Esophagus mucosa (tissue), 1 donor: ENCODE results near the gene CXorf38. TPM values are rescaled to one million over a fixed set of nuclear protein-coding genes. Genes with fewer than 3 reads are reported as not detected.

Source experiments
- ATAC-seq: fragments of 200-7000 bp; cut with Tn5 transposase; one replicate; pipeline ENCODE4 v1.9.1; 2020
- total RNA-seq: library from RNA; stranded (reverse); gene quantifications from one replicate; pipeline ENCODE4 v1.2.4, GENCODE V29; 2023
- donor health status: DM: yes; HTN: yes; CAD: no.

The CXorf38 gene, protein sequence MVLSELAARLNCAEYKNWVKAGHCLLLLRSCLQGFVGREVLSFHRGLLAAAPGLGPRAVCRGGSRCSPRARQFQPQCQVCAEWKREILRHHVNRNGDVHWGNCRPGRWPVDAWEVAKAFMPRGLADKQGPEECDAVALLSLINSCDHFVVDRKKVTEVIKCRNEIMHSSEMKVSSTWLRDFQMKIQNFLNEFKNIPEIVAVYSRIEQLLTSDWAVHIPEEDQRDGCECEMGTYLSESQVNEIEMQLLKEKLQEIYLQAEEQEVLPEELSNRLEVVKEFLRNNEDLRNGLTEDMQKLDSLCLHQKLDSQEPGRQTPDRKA
- total RNA-seq: 6.0 TPM

DNA sequence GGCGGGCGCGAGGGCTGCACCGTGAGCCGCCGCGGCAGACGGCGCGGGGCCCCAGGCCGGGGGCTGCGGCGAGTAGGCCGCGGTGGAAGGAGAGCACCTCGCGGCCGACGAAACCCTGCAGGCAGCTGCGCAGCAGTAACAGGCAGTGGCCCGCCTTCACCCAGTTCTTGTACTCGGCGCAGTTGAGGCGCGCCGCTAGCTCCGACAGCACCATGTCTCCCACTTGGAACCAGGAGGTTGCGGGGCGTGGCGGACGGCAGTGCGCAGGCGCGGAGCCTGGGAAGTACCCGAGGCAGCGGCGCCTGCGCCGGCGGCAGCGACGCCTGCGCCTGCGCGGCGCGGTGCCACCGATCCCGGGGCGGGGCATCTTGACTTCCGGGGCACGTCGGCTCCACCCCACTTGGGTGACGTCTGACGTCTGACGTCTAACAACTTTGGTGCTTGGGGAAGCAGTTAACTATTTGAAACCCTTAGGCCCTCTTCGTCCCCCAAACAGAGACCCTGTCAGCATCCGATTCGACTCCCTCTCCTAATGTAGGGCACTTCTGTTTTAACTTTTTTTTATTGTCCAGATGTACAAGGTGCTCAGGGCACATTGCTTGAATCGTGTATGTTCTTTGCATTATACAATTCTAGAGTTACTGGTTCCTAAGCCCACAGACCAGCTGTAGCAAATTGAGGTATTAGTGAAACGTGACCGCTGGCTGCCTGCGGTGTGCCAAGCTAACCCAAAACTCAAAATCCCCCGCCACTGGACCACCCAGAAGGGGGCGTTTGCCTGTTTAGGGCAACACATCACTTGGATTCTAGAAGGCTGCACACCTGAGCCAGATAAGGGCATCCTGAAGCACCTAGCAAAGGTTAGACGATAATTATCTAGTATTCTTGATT is at the start of gene CXorf38:
Gene CXorf38, minus strand, starts transcription at position 255 of the 891 bp plus-strand sequence. Its CDS starts 41 bp downstream, at position 214.
- peak; percentile 92 for ATAC-seq

GRCh38 chrX:40694802-40695201 is 47.4 kb upstream of the CXorf38 start:
- peak; percentile 58 for ATAC-seq

DNA sequence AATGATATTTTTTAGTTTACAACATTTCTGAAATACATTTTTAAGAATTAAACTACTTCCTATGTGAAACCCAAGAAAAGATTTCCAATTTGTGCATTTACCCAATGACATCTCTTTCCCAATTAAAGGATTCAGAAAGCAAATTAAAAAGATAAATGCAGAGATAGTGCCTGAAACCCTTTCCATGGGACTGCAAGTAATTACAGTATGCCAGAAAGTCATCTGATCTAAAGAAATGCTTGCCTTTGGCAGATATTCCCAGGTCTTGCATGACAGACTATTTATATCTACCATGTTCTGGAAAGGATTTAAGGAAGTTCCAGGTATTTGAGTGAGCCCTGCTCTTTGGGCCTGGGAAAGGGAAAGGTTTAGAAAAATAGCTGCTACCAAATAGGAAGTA is 41.6 kb upstream of the CXorf38 start:
- no peak for ATAC-seq

DNA sequence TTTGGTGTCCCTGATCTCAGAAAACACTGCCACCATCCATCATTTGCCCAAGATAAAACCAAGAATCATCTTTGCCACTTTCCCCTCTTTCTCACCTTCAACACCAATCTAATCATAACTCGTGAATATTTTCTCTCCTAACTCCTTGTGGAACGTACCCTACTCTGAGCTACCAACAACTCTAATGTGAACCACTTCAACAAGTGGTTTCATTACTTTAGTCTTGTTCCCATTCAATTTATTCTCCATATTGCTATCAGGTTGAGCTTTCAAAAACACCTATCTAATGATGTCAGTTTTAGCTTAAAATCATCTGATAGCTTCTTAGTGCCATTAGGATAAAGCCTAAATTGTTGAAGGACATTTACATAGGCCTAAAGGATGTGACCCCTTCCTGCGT is 39.8 kb upstream of the CXorf38 start:
- no peak for ATAC-seq

GRCh38 chrX:40685362-40685918 is 38.1 kb upstream of the CXorf38 start:
- ATAC-seq: no peak

DNA sequence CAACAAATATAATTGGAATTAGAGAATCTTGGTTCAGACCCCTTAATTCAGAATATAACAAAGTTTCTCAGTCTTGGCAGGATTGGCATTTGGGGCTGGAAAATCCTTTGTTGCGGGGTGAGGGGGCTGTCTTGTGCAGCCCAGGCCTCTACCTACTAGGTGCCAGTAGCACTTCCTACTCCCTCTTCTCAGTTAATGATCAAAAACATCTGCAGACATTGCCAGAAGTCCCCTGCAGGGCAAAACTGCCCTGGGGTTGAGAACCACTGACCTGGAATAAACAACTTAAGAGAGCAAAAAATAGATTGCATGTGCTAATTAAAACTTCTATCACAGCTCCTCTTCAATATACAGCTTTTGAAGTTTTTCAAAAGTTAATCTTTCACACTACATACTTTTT is 36.7 kb upstream of the CXorf38 start:
- no peak for ATAC-seq

DNA sequence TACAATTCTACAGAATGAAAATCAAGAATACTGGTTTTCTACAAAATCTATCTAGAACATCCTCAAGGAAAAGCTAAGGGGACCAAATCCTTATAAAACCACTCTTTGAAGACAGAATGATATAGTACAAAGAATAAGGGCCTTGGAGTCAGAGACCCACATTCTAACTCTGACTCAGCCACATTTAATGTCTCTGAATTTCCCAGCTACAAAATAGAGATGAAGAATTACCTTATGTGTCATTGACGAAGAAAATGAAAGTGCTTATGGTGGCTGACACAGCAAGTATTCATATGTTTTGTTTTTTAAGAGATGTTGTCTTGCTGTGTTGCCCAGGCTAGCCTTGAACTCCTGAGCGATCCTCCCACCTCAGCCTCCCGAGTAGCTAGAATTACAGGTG is 35.9 kb upstream of the CXorf38 start:
- ATAC-seq: no peak

- no peak for ATAC-seq
Observed at GRCh38 chrX:40671126-40671525, 23.8 kb upstream of the CXorf38 start.

DNA sequence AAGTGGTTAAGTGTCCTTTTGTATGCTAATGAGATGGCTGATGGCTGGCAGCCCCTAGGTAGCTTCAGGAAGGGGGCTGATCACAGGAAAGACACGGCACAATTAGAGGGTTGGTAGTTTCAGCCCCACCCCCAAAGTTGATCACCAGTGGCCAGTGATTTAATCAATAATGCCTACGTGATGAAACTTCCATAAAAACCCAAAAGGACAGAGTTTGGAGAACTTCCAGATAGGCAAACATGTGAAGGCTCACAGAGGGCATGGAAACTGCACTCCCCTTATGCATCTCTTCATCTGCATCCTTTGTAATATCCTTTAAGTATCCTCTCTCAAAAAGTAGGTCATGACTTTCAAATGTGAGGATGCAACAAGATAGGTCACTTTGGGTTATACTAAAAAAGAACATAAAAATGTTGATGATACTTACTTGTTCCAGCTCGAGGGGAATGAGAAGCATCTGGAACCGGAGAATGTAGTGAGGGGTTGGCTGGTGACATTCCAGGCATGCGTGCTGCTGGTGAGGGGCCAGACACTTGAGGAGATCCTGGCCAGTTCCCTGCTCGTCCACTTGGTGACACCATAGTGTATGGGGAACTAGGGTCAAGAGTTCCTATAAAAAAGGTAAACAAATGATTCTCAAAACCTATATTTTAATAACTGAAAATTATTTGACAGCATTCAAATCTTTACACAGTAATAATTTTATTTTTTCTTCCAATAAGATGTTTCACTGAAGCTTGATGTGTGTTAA is 16.7 kb upstream of the CXorf38 start:
- ATAC-seq: no peak

DNA sequence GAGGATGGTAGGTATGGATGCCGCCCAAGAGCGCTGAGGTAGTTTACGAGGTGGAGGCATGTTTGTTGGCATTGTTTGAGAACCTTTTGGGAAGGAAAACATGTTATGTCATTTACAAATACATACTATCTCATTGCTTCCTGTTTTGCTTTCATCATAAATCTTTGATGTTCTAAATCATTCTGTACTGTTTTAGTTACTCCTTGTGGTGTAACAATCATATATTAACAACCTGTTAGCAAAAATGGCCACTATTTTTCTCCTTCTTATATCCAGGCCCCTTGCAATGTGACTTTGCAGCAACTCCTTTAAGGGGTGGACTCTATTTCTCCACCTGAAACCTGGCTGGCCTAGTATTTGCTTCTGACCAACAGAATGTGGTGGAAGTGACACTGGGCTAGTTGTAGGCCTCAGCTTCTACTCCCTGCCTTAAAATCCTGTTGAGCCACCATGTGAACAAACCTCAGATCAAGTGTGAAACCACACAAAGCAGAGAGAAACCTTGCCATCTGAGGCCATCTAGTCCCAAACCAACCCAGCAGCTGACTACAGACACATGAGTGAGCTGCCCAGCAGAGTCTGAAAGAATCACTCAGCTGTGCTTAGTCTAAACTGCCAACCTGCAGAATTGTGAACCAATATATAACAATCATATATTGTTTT is 15.8 kb upstream of the CXorf38 start:
- ATAC-seq: no peak

- no peak for ATAC-seq
Observed at GRCh38 chrX:40661489-40661888, 14.1 kb upstream of the CXorf38 start.

GRCh38 chrX:40660381-40660780 is 13.0 kb upstream of the CXorf38 start:
- no peak for ATAC-seq

GRCh38 chrX:40653535-40653934 is 6.2 kb upstream of the CXorf38 start:
- ATAC-seq: no peak

- ATAC-seq: no peak
Observed at GRCh38 chrX:40652664-40653063, 5.3 kb upstream of the CXorf38 start.

GRCh38 chrX:40651620-40652223 is 4.4 kb upstream of the CXorf38 start:
- ATAC-seq: no peak

- peak; percentile 24 for ATAC-seq
Observed at GRCh38 chrX:40646489-40647306, 663 bp downstream of the CXorf38 start.

GRCh38 chrX:40644821-40645358 is 2.5 kb downstream of the CXorf38 start:
- peak; percentile 50 for ATAC-seq

DNA sequence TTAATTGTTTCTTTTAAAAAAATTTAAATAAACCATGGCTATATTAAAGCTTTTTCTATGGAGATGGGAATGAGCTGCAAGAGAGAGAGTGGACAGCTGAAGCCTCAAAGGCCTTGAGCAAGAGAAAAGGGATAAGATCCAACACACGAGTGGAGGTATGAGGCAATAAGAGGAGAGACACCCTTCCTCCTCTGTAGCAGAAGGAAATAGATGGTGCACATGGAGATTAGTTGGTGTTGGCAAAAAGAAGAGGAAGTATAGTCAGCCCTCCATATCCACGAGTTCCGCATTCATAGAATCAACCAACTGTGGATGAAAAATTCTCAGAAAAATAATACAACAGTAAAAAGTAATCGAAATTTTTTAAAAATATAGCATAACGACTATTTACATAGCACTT is 3.2 kb downstream of the CXorf38 start:
- peak; percentile 33 for ATAC-seq

DNA sequence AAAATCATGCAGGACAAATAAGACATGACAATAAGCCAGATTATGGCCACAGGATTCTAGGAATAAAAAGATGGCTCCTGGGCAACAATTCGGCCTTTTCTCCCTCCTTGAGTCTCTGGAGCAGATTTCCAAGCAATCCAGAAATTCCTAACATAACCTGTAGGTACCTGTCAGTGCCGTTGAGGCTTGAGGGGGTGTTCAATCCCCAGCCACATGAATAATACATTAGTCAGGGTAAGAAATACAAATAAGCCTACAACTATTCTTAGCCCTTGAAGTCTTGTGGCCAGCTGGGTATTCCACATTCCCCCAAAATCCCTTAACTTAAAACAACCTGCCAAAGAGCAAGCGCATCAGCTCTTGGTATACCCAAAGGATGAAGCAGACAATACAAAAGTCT is 9.7 kb downstream of the CXorf38 start:
- no peak for ATAC-seq

- no peak for ATAC-seq
Observed at GRCh38 chrX:40632199-40632598, 15.2 kb downstream of the CXorf38 start.

DNA sequence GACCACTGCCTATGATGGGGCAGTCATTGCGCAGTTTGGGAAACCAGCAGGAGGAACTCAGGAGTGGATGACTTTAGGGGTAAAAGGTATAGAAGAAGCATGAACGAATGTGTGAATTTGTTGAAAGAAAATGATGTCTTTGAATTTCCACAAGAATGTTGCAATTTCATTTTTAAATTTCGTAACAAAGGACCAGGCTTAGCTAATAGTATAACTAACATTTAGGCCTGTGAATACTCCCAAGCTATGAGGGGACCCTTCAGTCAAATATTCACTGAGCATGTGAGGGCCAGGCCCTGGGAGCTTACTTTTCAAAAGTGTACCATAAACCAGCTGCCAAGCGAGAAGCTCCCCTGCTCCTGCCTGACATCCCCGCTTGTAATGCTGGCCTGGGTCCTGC is 18.9 kb downstream of the CXorf38 start:
- no peak for ATAC-seq
